GM18858 (cell line): ENCODE results near the gene TRAPPC13.
A peak's percentile ranks its signal among the peaks of the same experiment; 100 is the strongest.
"Not testable (repeated sequence)": the region's sequence is repeated elsewhere in the genome, so short reads cannot be mapped to it uniquely, and the experiment has no call there.

Source experiments
- ATAC-seq: cut with Tn5 transposase; IDR thresholded peaks from one replicate; pipeline ENCODE4 v1.9.1; 2021; ENCODE audit not compliant: unreplicated experiment

Gene TRAPPC13

GRCh38 chr5:65676056-65676455 is 51.2 kb downstream of the TRAPPC13 start:
- ATAC-seq = not testable (repeated sequence)

GRCh38 chr5:65682148-65682547 is 57.3 kb downstream of the TRAPPC13 start:
- ATAC-seq = no peak

DNA sequence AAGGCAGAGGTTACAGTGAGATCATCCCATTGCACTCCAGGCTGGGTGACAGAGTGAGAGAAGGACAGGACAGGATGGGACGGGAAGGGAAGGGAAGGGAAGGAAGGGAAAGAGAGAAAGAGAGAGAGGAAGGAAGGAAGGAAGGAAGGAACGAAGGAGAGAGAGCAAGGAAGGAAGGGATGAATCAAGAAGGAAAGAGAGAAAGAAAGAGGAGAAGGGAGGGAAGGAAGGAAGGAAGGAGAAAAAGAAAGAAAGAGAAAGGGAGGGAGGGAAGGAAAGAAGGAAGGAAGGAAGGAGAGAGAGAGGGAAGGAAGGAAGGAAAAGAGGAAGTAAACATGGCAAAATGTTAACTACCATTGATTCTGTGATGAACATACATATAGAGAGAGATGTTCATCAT is 68.3 kb downstream of the TRAPPC13 start:
- ATAC-seq = no peak

DNA sequence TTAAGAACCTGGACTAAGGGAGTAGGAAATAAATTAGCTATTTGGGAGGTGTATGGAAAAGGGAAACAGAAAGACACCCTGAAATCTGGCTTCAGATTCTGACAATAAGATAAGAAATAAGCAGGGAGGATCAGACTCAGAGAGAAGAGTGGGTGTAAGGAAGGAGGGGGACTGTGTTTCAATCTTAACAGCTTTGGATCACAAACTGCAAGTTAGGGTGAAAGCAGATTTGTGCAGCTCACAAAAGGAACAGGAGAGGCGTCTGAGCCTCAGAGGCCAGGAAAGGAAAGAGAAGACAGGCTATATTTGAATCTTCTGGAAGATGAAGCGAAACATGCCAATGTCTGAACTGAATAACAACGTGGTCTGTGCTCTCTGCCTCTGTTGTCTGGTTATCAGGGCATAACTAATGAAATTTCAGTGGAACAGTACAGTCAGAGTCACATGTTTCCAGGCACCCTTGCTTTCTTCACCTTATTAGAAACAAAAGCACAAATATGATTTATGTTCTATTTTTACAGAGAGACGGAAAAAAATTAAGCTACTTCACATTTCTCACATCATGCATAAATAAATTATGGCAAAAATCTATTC is 70.4 kb downstream of the TRAPPC13 start:
- ATAC-seq = peak; percentile 48

GRCh38 chr5:65695896-65696295 is 71.1 kb downstream of the TRAPPC13 start:
- no peak for ATAC-seq

GRCh38 chr5:65696892-65697291 is 72.1 kb downstream of the TRAPPC13 start:
- no peak for ATAC-seq

DNA sequence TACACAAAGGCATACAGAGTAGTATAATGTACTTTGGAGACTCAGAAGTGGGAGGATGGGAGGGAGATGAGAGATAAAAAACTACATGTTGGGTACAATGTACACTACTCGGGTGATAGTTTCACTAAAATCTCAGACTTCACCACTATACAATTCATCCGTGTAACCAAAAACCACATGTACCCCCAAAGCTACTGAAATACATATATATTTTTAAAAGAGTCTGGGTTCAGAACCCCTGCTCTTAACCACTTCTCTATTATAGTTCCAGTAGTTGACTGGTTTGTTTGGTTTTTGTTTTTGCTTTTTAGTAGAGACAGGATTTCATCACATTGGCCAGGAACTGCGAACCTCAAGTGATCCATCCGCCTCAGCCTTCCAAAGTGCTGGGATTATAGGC is 74.5 kb downstream of the TRAPPC13 start:
- ATAC-seq = no peak

- ATAC-seq = no peak
Measured at GRCh38 chr5:65702036-65702435, 77.2 kb downstream of the TRAPPC13 start.

DNA sequence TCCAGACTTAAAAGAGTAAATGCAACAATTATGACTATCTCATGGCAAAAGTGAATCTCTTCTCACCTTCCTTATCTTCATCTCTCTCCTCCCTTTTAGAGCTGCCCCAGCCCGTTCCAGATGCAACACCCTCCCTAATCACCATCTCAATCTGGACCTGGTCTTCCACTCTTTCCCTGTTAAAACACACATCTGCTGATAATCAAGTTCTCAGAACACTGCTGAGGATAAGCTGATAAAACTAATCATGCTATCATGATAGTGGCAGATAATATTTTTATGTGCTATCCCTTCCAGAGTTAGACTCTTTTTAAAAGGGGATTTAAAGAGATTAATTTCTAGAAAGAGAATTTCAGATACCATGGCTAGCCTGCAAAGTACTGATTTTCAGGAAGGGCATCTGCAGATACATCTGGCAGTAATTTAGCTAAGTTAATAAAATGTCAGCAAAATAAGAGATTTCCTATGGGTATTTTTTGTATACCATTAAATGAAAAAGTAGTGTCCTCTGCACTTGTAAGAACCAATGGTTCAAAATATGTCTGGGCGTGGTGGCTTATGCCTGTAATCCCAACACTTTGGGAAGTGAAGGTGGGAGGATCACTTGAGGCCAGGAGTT is 79.9 kb downstream of the TRAPPC13 start:
- ATAC-seq = no peak

DNA sequence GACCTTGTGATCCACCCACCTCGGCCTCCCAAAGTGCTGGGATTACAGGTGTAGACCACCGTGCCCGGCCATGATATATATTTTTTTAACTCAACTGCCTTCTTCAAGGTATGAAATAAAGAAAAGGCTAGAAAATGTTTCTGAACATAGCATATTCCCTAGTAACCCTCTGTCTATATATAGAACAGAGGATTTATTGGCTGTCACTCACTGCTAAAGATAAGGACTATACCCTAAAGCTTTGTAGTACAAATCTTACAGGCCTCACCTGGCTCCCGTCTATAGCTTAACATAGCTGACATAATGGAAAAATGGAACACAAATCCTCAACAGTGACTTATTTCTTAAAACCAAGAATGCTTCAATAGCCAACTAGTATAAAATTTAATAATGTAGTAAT is 82.8 kb downstream of the TRAPPC13 start:
- no peak for ATAC-seq

GRCh38 chr5:65708145-65708544 is 83.3 kb downstream of the TRAPPC13 start:
- ATAC-seq = no peak
